ENCODE results near the gene KCTD15.

Gene KCTD15

GRCh38 chr19:33789344-33789743 is 7.3 kb upstream of the KCTD15 start:
- no peak overlapping the region for H3K4me3 ChIP-seq (ENCODE audit: low read depth, low read length)
- TF ChIP-seq CTCF (IDR thresholded peaks at IDR 0.05; ENCODE audit: low read depth, low read length, missing control alignments) = no peak
- in situ Hi-C loops (cut with HindIII; ENCODE audit: low sequenced_read_pairs) = no loop called here
- DNase-seq (ENCODE audit: low read depth) = no peak

GRCh38 chr19:33794683-33795369 is 1.8 kb upstream of the KCTD15 start:
- H3K4me3 ChIP-seq (ENCODE audit: low read depth, low read length) = peak overlapping the region; percentile 65
- no peak for TF ChIP-seq CTCF (IDR thresholded peaks at IDR 0.05; ENCODE audit: low read depth, low read length, missing control alignments)
- DNase-seq (ENCODE audit: low read depth) = no peak
- in situ Hi-C loops (cut with HindIII; ENCODE audit: low sequenced_read_pairs) = loop anchor here (10.0 kb wide), 1 partner anchor 380 kb away; no protein-coding TSS in a partner anchor

- in situ Hi-C loops (cut with HindIII; ENCODE audit: low sequenced_read_pairs) = loop anchor here (10.0 kb wide), 1 partner anchor 381 kb away; no protein-coding TSS in a partner anchor
- H3K4me3 ChIP-seq (ENCODE audit: low read depth, low read length) = peak overlapping the region; percentile 65
- TF ChIP-seq CTCF (IDR thresholded peaks at IDR 0.05; ENCODE audit: low read depth, low read length, missing control alignments) = peak; percentile 67
- DNase-seq (ENCODE audit: low read depth) = peak; percentile 60
Measured at GRCh38 chr19:33795370-33796163, 1.1 kb upstream of the KCTD15 start.

- H3K4me3 ChIP-seq (ENCODE audit: low read depth, low read length) = peak overlapping the region; percentile 65
- TF ChIP-seq CTCF (IDR thresholded peaks at IDR 0.05; ENCODE audit: low read depth, low read length, missing control alignments) = no peak
- no peak for DNase-seq (ENCODE audit: low read depth)
- in situ Hi-C loops (cut with HindIII; ENCODE audit: low sequenced_read_pairs) = loop anchor here (10.0 kb wide), 1 partner anchor 383 kb away; no protein-coding TSS in a partner anchor
Measured at GRCh38 chr19:33797802-33798671, 1.4 kb downstream of the KCTD15 start.

- no peak for TF ChIP-seq CTCF (IDR thresholded peaks at IDR 0.05; ENCODE audit: low read depth, low read length, missing control alignments)
- in situ Hi-C loops (cut with HindIII; ENCODE audit: low sequenced_read_pairs) = loop anchor here (10.0 kb wide), 1 partner anchor 384 kb away; no protein-coding TSS in a partner anchor
Measured at GRCh38 chr19:33798681-33799111, 2.0 kb downstream of the KCTD15 start.

GRCh38 chr19:33799476-33799875 is 2.8 kb downstream of the KCTD15 start:
- DNase-seq (ENCODE audit: low read depth) = no peak
- H3K4me3 ChIP-seq (ENCODE audit: low read depth, low read length) = no peak overlapping the region
- in situ Hi-C loops (cut with HindIII; ENCODE audit: low sequenced_read_pairs) = loop anchor here (10.0 kb wide), 1 partner anchor 385 kb away; no protein-coding TSS in a partner anchor

More at GRCh38 chr19:33798681-33799111, 2.0 kb downstream of the KCTD15 start:
- peak overlapping the region; percentile 65 for H3K4me3 ChIP-seq (ENCODE audit: low read depth, low read length)
- no peak for DNase-seq (ENCODE audit: low read depth)

More at GRCh38 chr19:33799476-33799875, 2.8 kb downstream of the KCTD15 start:
- no peak for TF ChIP-seq CTCF (IDR thresholded peaks at IDR 0.05; ENCODE audit: low read depth, low read length, missing control alignments)
